DND-41 (cell line): ENCODE results near the gene PDE4D.

ENCODE experiments used
- ATAC-seq: fragments of 200-7000 bp; cut with Tn5 transposase; 3 replicates; pipeline ENCODE4 v1.9.1; 2021; ENCODE audit warnings: low read depth; ENCODE audit not compliant: insufficient read depth
- DNase-seq: peaks from one replicate; pipeline ENCODE4 v3.0.0-alpha.2; 2020
- H2AFZ ChIP-seq: 2 replicates; pipeline ENCODE4 v1.6.0; 2012; ENCODE audit warnings: low read depth, low read length
- H3K27ac ChIP-seq: 2 replicates; pipeline ENCODE4 v1.5.1; 2012; ENCODE audit warnings: low read length, inconsistent platforms
- H3K27me3 ChIP-seq: fragments of 200-600 bp; sonication (generic); 2 replicates; pipeline ENCODE4 v1.6.0; 2012; ENCODE audit warnings: low read length, mild to moderate bottlenecking, inconsistent platforms; ENCODE audit not compliant: insufficient read depth, poor library complexity
- H3K36me3 ChIP-seq: 2 replicates; pipeline ENCODE4 v1.5.1; 2012; ENCODE audit warnings: low read length, inconsistent platforms; ENCODE audit not compliant: insufficient read depth
- H3K4me1 ChIP-seq: 2 replicates; pipeline ENCODE4 v1.5.1; 2012; ENCODE audit warnings: mild to moderate bottlenecking, low read length; ENCODE audit not compliant: insufficient read depth
- H3K4me2 ChIP-seq: 2 replicates; pipeline ENCODE4 v1.6.0; 2012; ENCODE audit warnings: mild to moderate bottlenecking, moderate library complexity, low read length, inconsistent platforms; ENCODE audit not compliant: insufficient read depth
- H3K4me3 ChIP-seq, 2 experiments: fragments of 200-600 bp in 1 of 2; shearing (Covaris generic) in 1 of 2; 2 replicates each; pipeline ENCODE4 v1.5.1; 2012 to 2016; ENCODE audit warnings: inconsistent platforms in 2 of 2, low read length in 2 of 2, mild to moderate bottlenecking in 2 of 2, low read depth in 1 of 2, moderate library complexity in 1 of 2
- H3K79me2 ChIP-seq: 2 replicates; pipeline ENCODE4 v1.6.0; 2012; ENCODE audit warnings: low read length, inconsistent platforms; ENCODE audit not compliant: insufficient read depth
- H3K9ac ChIP-seq: 2 replicates; pipeline ENCODE4 v1.6.0; 2012; ENCODE audit warnings: low read depth, mild to moderate bottlenecking, inconsistent platforms, low read length, moderate library complexity
- H3K9me3 ChIP-seq: 2 replicates; pipeline ENCODE4 v1.5.1; 2012; ENCODE audit warnings: low read length, moderate library complexity, mild to moderate bottlenecking, inconsistent platforms; ENCODE audit not compliant: insufficient read depth, severe bottlenecking
- H4K20me1 ChIP-seq: 2 replicates; pipeline ENCODE4 v1.6.0; 2012; ENCODE audit warnings: low read length; ENCODE audit not compliant: insufficient read depth
- CTCF ChIP-seq: IDR thresholded peaks from 2 replicates; pipeline ENCODE4 v1.5.1; 2012; ENCODE audit warnings: borderline replicate concordance, low read length, moderate library complexity, mild to moderate bottlenecking; ENCODE audit not compliant: poor library complexity, severe bottlenecking; ENCODE audit errors: extremely low read depth
- EZH2 ChIP-seq: IDR thresholded peaks from 3 replicates; pipeline ENCODE4 v1.6.1; 2012; ENCODE audit warnings: borderline replicate concordance, low read depth, mild to moderate bottlenecking, moderate library complexity, low read length, inconsistent platforms; ENCODE audit not compliant: severe bottlenecking

PDE4D gene

DNA sequence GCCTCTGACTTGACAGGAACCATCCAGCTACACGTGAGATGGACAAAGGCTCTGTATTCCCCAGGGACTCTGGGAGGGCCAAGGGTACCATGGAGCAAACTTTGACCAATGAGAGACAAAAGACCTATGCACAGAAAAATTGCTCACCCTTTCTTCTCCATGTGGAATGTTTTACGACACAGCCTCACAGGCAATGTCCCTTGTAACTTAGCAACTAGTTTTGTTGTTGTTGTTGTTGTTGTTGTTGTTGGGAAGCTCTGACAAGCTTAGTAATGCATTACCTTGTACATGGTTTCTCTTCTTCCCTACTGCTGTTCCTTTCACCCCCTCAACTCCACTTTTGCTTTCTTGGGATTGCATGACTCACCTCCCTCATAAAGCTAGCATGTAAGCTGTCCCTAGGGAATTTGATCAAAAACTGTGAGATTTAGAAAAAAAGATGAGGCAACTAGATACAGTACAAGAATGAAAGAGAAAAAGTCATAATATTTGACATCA is 759.7 kb downstream of the PDE4D start:
- TF ChIP-seq EZH2 (no peak), CTCF (no peak)
- ATAC-seq (no peak), DNase-seq (no peak)
- no peak overlapping the region for H3K27ac ChIP-seq
- peaks cover 5% of the 10 kb centered on the region for H3K27me3 ChIP-seq
- H3K4me3 ChIP-seq, result no peak overlapping the region
- H3K9ac ChIP-seq, result no peak overlapping the region
- H3K4me2 ChIP-seq, result no peak overlapping the region
- H3K79me2 ChIP-seq, result no peaks in the 10 kb centered on the region
- H3K9me3 ChIP-seq, result no peaks in the 10 kb centered on the region
- H3K4me1 ChIP-seq, result no peaks in the 10 kb centered on the region
- no peaks in the 10 kb centered on the region for H3K36me3 ChIP-seq
- no peaks in the 10 kb centered on the region for H4K20me1 ChIP-seq
- no peak overlapping the region for H2AFZ ChIP-seq

DNA sequence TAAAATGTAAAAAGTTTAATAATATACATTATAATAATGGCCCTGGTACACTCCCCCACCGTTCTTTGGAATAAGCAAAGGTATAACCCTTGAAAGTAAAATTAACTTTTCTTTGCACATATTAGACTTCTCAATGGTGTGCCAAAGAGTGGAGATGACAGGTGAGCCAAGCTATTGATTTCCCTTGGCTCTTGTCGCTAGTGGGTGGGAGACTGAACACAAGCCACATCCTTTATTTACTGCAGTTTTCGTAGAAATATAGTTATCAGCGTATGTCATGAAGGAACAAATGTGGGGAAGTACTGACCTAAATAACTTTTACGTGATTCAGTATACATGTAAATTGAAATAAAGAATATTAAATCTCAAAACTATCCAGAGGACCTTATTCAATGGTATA is 761.4 kb downstream of the PDE4D start:
- DNase-seq (no peak), ATAC-seq (no peak)
- no peaks in the 10 kb centered on the region for H3K79me2 ChIP-seq

GRCh38 chr5:59130431-59130830 is 763.1 kb downstream of the PDE4D start:
- Histone ChIP-seq H3K4me2 (no peak overlapping the region), H3K9me3 (no peaks in the 10 kb centered on the region), H3K4me3 (no peak overlapping the region), H3K27me3 (no peaks in the 10 kb centered on the region), H3K4me1 (peaks cover 15% of the 10 kb centered on the region), H4K20me1 (no peaks in the 10 kb centered on the region), H2AFZ (no peak overlapping the region), H3K36me3 (no peaks in the 10 kb centered on the region), H3K79me2 (no peaks in the 10 kb centered on the region), H3K9ac (no peak overlapping the region), H3K27ac (no peak overlapping the region)
- DNase-seq (no peak), ATAC-seq (no peak)
- TF ChIP-seq EZH2 (no peak), CTCF (no peak)

More for the DNA sequence above, 761.4 kb downstream of the PDE4D start:
- H3K4me3 ChIP-seq, result no peak overlapping the region
- peaks cover 9% of the 10 kb centered on the region for H3K4me1 ChIP-seq
- TF ChIP-seq EZH2, result no peak
- TF ChIP-seq CTCF, result no peak
- no peaks in the 10 kb centered on the region for H3K9me3 ChIP-seq
- H4K20me1 ChIP-seq, result no peaks in the 10 kb centered on the region
- H3K36me3 ChIP-seq, result no peaks in the 10 kb centered on the region
- no peak overlapping the region for H2AFZ ChIP-seq
- H3K27ac ChIP-seq, result no peak overlapping the region
- no peak overlapping the region for H3K9ac ChIP-seq
- no peak overlapping the region for H3K4me2 ChIP-seq
- peaks cover 4% of the 10 kb centered on the region for H3K27me3 ChIP-seq

- H3K79me2 ChIP-seq, result no peaks in the 10 kb centered on the region
- ATAC-seq (no peak), DNase-seq (no peak)
- H3K4me3 ChIP-seq, result no peak overlapping the region
- H3K27me3 ChIP-seq, result no peaks in the 10 kb centered on the region
- TF ChIP-seq EZH2, result no peak
- no peak for TF ChIP-seq CTCF
- peaks cover 15% of the 10 kb centered on the region for H3K4me1 ChIP-seq
- no peaks in the 10 kb centered on the region for H4K20me1 ChIP-seq
- no peak overlapping the region for H3K4me2 ChIP-seq
- no peak overlapping the region for H3K9ac ChIP-seq
- H3K36me3 ChIP-seq, result no peaks in the 10 kb centered on the region
- H3K27ac ChIP-seq, result no peak overlapping the region
- H2AFZ ChIP-seq, result no peak overlapping the region
- H3K9me3 ChIP-seq, result no peaks in the 10 kb centered on the region
These were observed 764.8 kb downstream of the PDE4D start for GRCh38 chr5:59128646-59129290.
